DND-41 (cell line): ENCODE measurements around the gene SLC16A10.

Experiments
- ATAC-seq: fragments of 200-7000 bp; cut with Tn5 transposase; 3 replicates; pipeline ENCODE4 v1.9.1; 2021; ENCODE audit warnings: low read depth; ENCODE audit not compliant: insufficient read depth
- DNase-seq: peaks from one replicate; pipeline ENCODE4 v3.0.0-alpha.2; 2020
- H2AFZ ChIP-seq: 2 replicates; pipeline ENCODE4 v1.6.0; 2012; ENCODE audit warnings: low read depth, low read length
- H3K27ac ChIP-seq: 2 replicates; pipeline ENCODE4 v1.5.1; 2012; ENCODE audit warnings: low read length, inconsistent platforms
- H3K27me3 ChIP-seq: fragments of 200-600 bp; sonication (generic); 2 replicates; pipeline ENCODE4 v1.6.0; 2012; ENCODE audit warnings: low read length, mild to moderate bottlenecking, inconsistent platforms; ENCODE audit not compliant: insufficient read depth, poor library complexity
- H3K36me3 ChIP-seq: 2 replicates; pipeline ENCODE4 v1.5.1; 2012; ENCODE audit warnings: low read length, inconsistent platforms; ENCODE audit not compliant: insufficient read depth
- H3K4me1 ChIP-seq: 2 replicates; pipeline ENCODE4 v1.5.1; 2012; ENCODE audit warnings: mild to moderate bottlenecking, low read length; ENCODE audit not compliant: insufficient read depth
- H3K4me2 ChIP-seq: 2 replicates; pipeline ENCODE4 v1.6.0; 2012; ENCODE audit warnings: mild to moderate bottlenecking, moderate library complexity, low read length, inconsistent platforms; ENCODE audit not compliant: insufficient read depth
- H3K4me3 ChIP-seq, 2 experiments: fragments of 200-600 bp in 1 of 2; shearing (Covaris generic) in 1 of 2; 2 replicates each; pipeline ENCODE4 v1.5.1; 2012 to 2016; ENCODE audit warnings: inconsistent platforms in 2 of 2, low read length in 2 of 2, mild to moderate bottlenecking in 2 of 2, low read depth in 1 of 2, moderate library complexity in 1 of 2
- H3K79me2 ChIP-seq: 2 replicates; pipeline ENCODE4 v1.6.0; 2012; ENCODE audit warnings: low read length, inconsistent platforms; ENCODE audit not compliant: insufficient read depth
- H3K9ac ChIP-seq: 2 replicates; pipeline ENCODE4 v1.6.0; 2012; ENCODE audit warnings: low read depth, mild to moderate bottlenecking, inconsistent platforms, low read length, moderate library complexity
- H3K9me3 ChIP-seq: 2 replicates; pipeline ENCODE4 v1.5.1; 2012; ENCODE audit warnings: low read length, moderate library complexity, mild to moderate bottlenecking, inconsistent platforms; ENCODE audit not compliant: insufficient read depth, severe bottlenecking
- H4K20me1 ChIP-seq: 2 replicates; pipeline ENCODE4 v1.6.0; 2012; ENCODE audit warnings: low read length; ENCODE audit not compliant: insufficient read depth
- EZH2 ChIP-seq: IDR thresholded peaks from 3 replicates; pipeline ENCODE4 v1.6.1; 2012; ENCODE audit warnings: borderline replicate concordance, low read depth, mild to moderate bottlenecking, moderate library complexity, low read length, inconsistent platforms; ENCODE audit not compliant: severe bottlenecking
- TF ChIP-seq, protein P1 (sequence below): IDR thresholded peaks from 2 replicates; pipeline ENCODE4 v1.5.1; 2012; ENCODE audit warnings: borderline replicate concordance, low read length, moderate library complexity, mild to moderate bottlenecking; ENCODE audit not compliant: poor library complexity, severe bottlenecking; ENCODE audit errors: extremely low read depth

SLC16A10 gene

GRCh38 chr6:111119571-111120329 lies 32.4 kb downstream of the SLC16A10 start:
- Histone ChIP-seq H3K4me2 (no peak overlapping the region), H2AFZ (no peak overlapping the region), H3K79me2 (no peaks in the 10 kb centered on the region), H4K20me1 (no peaks in the 10 kb centered on the region), H3K9me3 (no peaks in the 10 kb centered on the region), H3K4me3 (no peak overlapping the region), H3K9ac (no peak overlapping the region), H3K4me1 (peaks cover 13% of the 10 kb centered on the region), H3K36me3 (no peaks in the 10 kb centered on the region), H3K27ac (no peak overlapping the region), H3K27me3 (no peaks in the 10 kb centered on the region)
- TF ChIP-seq, protein P1, sequence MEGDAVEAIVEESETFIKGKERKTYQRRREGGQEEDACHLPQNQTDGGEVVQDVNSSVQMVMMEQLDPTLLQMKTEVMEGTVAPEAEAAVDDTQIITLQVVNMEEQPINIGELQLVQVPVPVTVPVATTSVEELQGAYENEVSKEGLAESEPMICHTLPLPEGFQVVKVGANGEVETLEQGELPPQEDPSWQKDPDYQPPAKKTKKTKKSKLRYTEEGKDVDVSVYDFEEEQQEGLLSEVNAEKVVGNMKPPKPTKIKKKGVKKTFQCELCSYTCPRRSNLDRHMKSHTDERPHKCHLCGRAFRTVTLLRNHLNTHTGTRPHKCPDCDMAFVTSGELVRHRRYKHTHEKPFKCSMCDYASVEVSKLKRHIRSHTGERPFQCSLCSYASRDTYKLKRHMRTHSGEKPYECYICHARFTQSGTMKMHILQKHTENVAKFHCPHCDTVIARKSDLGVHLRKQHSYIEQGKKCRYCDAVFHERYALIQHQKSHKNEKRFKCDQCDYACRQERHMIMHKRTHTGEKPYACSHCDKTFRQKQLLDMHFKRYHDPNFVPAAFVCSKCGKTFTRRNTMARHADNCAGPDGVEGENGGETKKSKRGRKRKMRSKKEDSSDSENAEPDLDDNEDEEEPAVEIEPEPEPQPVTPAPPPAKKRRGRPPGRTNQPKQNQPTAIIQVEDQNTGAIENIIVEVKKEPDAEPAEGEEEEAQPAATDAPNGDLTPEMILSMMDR, result no peak
- TF ChIP-seq EZH2, result no peak
- ATAC-seq, result no peak
- no peak for DNase-seq

DNA sequence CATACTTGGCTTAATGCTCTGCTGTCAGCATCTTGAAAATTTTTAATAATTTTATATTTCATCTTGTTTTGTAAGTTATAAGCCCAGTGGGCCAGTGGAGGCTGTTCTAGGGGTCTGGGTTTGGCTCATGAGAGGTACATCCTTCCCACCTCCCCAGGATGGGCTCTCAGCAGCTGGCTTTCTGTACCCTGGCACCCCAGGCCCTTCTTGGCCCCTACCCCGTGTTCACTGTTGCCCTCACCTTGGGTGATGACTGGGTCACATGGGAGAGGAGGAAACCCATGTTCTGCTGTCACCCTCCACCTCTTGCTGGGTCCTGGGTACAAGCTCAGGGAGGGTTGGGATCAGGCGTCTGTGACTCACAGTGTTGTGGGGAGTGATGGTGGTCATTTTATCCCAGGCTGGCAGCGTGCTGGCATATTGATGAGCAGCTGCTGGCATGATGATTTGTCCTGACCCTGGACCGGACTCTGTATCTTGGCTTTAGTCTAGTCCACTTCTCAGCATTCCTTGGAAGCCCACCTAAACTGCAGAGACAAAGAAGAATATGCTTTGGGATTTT lies 34.6 kb downstream of the SLC16A10 start:
- H3K9ac ChIP-seq, result no peak overlapping the region
- no peak overlapping the region for H3K4me3 ChIP-seq
- H3K27me3 ChIP-seq, result no peaks in the 10 kb centered on the region
- H3K27ac ChIP-seq, result no peak overlapping the region
- ATAC-seq, result no peak
- DNase-seq, result no peak
- no peaks in the 10 kb centered on the region for H3K36me3 ChIP-seq
- no peak overlapping the region for H3K4me2 ChIP-seq
- H3K79me2 ChIP-seq, result no peaks in the 10 kb centered on the region
- no peaks in the 10 kb centered on the region for H3K4me1 ChIP-seq
- no peaks in the 10 kb centered on the region for H3K9me3 ChIP-seq
- no peak overlapping the region for H2AFZ ChIP-seq
- no peaks in the 10 kb centered on the region for H4K20me1 ChIP-seq
- no peak for TF ChIP-seq EZH2
- TF ChIP-seq, protein P1, result no peak

DNA sequence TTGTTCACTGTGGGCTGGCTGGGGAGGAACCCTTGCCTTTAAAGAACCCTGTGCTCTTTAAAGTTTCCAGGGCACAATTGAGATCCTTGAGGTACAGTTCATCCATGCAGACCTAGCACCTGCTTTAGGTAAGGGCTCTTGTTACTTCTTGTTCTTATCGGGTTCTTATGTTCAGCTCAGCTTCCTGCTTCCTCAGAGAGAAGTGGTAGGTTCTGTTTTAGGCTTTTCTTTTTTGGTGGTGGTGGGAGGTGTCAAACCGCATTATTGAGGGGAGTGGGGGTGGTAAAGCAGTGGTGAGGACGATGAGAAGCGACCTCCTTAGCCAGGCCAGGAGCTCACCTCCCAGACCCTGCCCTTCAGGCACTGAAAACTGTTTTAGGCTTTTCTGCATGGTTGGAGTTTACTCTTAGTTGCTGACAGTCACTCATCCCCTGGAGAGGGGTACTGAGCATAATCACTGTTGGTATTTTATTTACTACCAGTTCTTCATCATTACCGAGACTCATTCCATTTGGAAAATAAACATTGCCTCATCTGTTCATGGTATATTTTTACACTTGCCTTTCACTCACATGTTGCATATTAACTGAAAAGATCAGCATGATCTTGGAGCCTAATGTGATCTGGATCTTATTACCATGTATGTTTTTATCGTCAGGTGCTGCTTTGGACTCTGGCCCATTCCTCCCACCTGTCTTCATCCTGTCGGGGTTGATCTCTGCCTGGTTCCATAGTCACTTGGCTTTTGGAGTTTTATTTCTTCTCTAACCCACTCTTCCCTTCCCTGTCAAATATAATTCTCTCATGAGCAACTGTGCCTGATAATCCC lies 35.4 kb downstream of the SLC16A10 start:
- Histone ChIP-seq H3K4me2 (no peak overlapping the region), H3K4me1 (no peaks in the 10 kb centered on the region), H3K9ac (no peak overlapping the region), H3K36me3 (no peaks in the 10 kb centered on the region), H4K20me1 (no peaks in the 10 kb centered on the region), H3K4me3 (no peak overlapping the region), H3K27me3 (no peaks in the 10 kb centered on the region), H3K9me3 (no peaks in the 10 kb centered on the region), H3K27ac (no peak overlapping the region), H3K79me2 (no peaks in the 10 kb centered on the region), H2AFZ (no peak overlapping the region)
- DNase-seq, result no peak
- TF ChIP-seq, protein P1, result no peak
- TF ChIP-seq EZH2, result no peak
- no peak for ATAC-seq
